ENCODE results near the gene P2RY4.
"Not testable (repeated sequence)": the region's sequence is repeated elsewhere in the genome, so short reads cannot be mapped to it uniquely, and the experiment has no call there.

The P2RY4 gene

GRCh38 chrX:70281951-70282350 is 21.9 kb upstream of the P2RY4 start, which contains the start of gene RAB41:
Gene RAB41, plus strand, starts transcription at chrX:70282172. Its CDS starts 46 bp downstream, at chrX:70282218.
- H3K4me3 ChIP-seq (ENCODE audit: low read depth, low read length), result no peak within 1 kb of the TSS
- DNase-seq (ENCODE audit: low read depth), result no peak
- no peak for TF ChIP-seq CTCF (IDR thresholded peaks at IDR 0.05; ENCODE audit: insufficient read depth, low read depth, low read length, missing control alignments)

DNA sequence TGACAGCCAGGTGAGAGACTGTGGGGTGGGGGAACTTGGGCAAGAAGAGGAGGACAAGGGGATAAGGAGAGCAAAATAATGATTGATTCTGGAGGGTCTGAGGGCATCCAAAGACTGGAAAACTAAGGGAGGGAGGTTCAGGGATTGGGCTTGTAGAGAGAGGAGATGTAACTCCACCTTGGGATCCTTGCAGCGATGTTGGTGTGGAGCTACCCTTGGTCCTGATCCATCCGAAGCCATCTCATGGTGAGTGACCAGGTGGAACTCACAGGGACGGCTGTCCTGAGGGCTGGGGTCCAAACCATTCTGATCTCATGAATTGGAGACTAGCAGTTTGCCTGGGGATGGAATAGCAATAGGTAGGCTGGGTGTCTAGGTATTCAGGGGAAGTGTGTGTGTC is 20.6 kb upstream of the P2RY4 start:
- no peak for DNase-seq (ENCODE audit: low read depth)
- TF ChIP-seq CTCF (IDR thresholded peaks at IDR 0.05; ENCODE audit: insufficient read depth, low read depth, low read length, missing control alignments), result no peak
- no peak overlapping the region for H3K4me3 ChIP-seq (ENCODE audit: low read depth, low read length)

DNA sequence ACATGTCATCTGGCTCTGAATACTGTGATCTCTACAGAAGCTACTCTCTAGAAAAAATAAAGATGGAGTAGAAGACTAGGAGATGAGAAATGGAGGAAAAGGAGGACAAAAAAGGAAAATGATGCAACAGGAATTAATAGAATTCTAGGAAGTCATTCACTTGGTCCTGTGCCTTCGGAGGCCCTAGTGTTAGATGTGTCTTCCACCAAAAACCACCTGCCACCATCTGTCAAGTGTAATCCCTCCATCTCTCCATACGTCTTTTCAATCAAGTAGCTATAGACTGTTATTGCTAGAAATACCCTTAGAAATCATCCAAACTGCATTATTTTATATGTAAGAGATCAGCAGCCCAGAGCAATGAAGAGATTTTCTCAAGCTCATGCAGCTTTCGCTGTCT is 19.1 kb upstream of the P2RY4 start:
- TF ChIP-seq CTCF (IDR thresholded peaks at IDR 0.05; ENCODE audit: insufficient read depth, low read depth, low read length, missing control alignments), result no peak
- no peak for DNase-seq (ENCODE audit: low read depth)
- no peak overlapping the region for H3K4me3 ChIP-seq (ENCODE audit: low read depth, low read length)

DNA sequence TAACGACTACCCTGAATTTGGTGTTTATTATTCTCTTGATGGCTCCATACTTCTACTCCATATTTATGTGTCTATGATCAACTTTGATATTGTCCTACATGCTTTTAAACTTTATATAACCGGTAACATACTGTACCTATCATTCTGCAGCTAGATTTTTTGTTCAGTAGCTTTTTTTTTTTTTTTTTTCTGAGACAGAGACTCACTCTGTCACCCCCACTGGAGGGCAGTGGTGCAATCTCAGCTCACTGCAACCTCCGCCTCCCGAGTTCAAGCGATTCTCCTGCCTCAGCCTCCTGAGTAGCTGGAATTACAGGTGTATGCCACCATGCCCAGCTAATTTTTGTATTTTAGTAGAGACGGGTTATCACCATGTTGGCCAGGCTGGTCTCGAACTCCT is 14.0 kb upstream of the P2RY4 start:
- not testable (repeated sequence) for H3K4me3 ChIP-seq (ENCODE audit: low read depth, low read length); DNase-seq (ENCODE audit: low read depth)

DNA sequence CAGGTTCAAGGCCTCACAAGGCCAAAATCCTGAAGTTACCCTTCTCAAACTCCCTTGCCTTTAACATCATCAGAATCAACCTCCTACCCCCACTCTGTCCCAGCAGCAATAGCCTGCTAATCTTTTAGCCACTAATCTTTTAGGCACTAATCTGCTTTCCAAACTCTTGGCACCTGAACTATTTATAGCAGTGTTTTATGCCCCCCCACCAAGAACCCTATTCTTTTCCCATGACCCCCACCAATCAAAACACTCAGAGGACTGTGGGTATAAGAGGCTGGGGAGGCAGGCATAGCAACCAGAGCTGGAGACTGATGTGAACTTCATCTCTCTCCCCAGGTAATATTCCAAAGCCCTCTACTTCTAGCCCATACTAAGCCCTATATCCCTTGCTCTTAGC is 8.0 kb upstream of the P2RY4 start, which contains the start of gene ARR3:
Gene ARR3 (plus strand): TSS at position 301 of the 400 bp plus-strand sequence. CDS start 1,052 bp downstream, outside the sequence.
- no peak for DNase-seq (ENCODE audit: low read depth)
- H3K4me3 ChIP-seq (ENCODE audit: low read depth, low read length), result no peak within 1 kb of the TSS
- TF ChIP-seq CTCF (IDR thresholded peaks at IDR 0.05; ENCODE audit: insufficient read depth, low read depth, low read length, missing control alignments), result no peak

GRCh38 chrX:70264784-70265183 is 4.8 kb upstream of the P2RY4 start:
- H3K4me3 ChIP-seq (ENCODE audit: low read depth, low read length), result no peak overlapping the region
- TF ChIP-seq CTCF (IDR thresholded peaks at IDR 0.05; ENCODE audit: insufficient read depth, low read depth, low read length, missing control alignments), result no peak
- DNase-seq (ENCODE audit: low read depth), result no peak

DNA sequence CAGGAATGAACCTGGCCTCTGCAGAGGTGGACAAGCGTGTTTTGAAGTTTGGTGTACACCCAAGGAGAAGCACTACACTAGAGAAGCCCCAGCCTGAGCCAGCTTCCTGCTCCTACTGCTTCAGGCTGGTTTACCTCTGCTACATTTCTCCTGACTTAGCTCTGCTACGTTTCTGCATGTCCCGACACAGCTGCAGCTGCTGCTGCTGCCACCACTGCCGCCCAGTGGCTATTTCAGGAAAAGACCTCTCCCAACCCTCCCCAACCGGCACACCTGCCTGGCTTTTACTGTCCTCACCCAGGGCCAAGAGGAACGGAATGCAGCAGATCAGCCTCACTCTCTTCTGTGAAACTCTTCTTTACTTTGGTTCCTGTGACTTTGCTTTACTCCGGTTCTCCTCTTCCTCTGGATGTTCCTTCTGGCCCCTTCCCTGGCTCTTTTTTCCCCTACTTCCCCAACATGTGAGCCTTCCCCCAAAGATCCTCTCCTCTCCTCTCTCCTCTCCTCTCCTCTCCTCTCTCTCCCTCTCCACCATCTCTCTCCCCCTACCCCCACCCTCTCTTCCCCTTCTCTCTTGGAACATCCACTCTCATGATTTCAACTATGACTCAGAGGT is 3.1 kb upstream of the P2RY4 start:
- H3K4me3 ChIP-seq (ENCODE audit: low read depth, low read length), result no peak overlapping the region
- peak; percentile 28 for DNase-seq (ENCODE audit: low read depth)
- TF ChIP-seq CTCF (IDR thresholded peaks at IDR 0.05; ENCODE audit: insufficient read depth, low read depth, low read length, missing control alignments), result peak; percentile 44

All from GM12865 (cell line).